Breast epithelium (tissue), 4 donors: ENCODE results near the gene FAS. TPM values are rescaled to one million over a fixed set of nuclear protein-coding genes. Genes with fewer than 3 reads are reported as not detected.
"Not testable (repeated sequence)": the region's sequence is repeated elsewhere in the genome, so short reads cannot be mapped to it uniquely, and the experiment has no call there.

Experiments used
- DNase-seq, 2 donors: peaks; one replicate each; pipeline ENCODE4 v3.0.0-alpha.2; 2019; ENCODE audit warnings: low spot score in 2 of 2
- H3K27ac ChIP-seq, 2 donors: fragments of 200-600 bp; sonication (generic) in 1 of 2; one replicate each; pipeline ENCODE4 v1.5.1; 2016 to 2019; ENCODE audit warnings: mild to moderate bottlenecking in 1 of 2
- H3K27me3 ChIP-seq, 2 donors: fragments of 200-600 bp; sonication (generic) in 1 of 2; one replicate each; pipeline versions ENCODE4 v1.5.1 to v1.6.0; 2017 to 2019; ENCODE audit warnings: control low read depth in 1 of 2, mild to moderate bottlenecking in 1 of 2
- H3K36me3 ChIP-seq: fragments of 200-600 bp; one replicate; pipeline ENCODE4 v1.5.1; 2019
- H3K4me1 ChIP-seq, 2 donors: fragments of 200-600 bp; sonication (generic); one replicate each; pipeline ENCODE4 v1.5.1; 2016 to 2019; ENCODE audit warnings: control low read depth in 1 of 2
- H3K4me3 ChIP-seq, 3 donors: fragments of 200-600 bp; sonication (generic); 1 replicate in 2 of 3; 2 replicates in 1 of 3; pipeline ENCODE4 v1.5.1; 2016 to 2019; ENCODE audit warnings: mild to moderate bottlenecking in 3 of 3, moderate library complexity in 2 of 3
- H3K9me3 ChIP-seq, 2 donors: fragments of 200-600 bp; sonication (generic) in 1 of 2; one replicate each; pipeline ENCODE4 v1.5.1; 2016 to 2019; ENCODE audit warnings: control low read depth in 1 of 2
- POLR2A ChIP-seq: fragments of 450-650 bp; IDR thresholded peaks from one replicate; pipeline ENCODE4 v1.6.1; 2016; ENCODE audit warnings: antibody characterized with exemption, mild to moderate bottlenecking, moderate library complexity
- POLR2AphosphoS5 ChIP-seq, 3 donors: sonication (generic); formaldehyde crosslinking; IDR thresholded peaks; one replicate each; pipeline ENCODE4 v1.6.1; 2017; ENCODE audit warnings: antibody characterized with exemption in 3 of 3
- intact Hi-C: fragments of 100-400 bp; cut with DNase I; formaldehyde crosslinking; loops from one replicate; pipeline ENCODE4 v1.15.1; 2023; ENCODE audit warnings: low total_unique reads
- total RNA-seq, 3 donors: library from RNA; depleted of rRNA; stranded (reverse); fragments of >200 nt; gene quantifications; one replicate each; pipeline ENCODE4 v1.1.0, GENCODE V29; 2016
- TF ChIP-seq, protein P1 (sequence below), 3 donors: fragments of 450-650 bp; IDR thresholded peaks; one replicate each; pipeline ENCODE4 v1.5.1; 2016 to 2017; ENCODE audit warnings: antibody characterized with exemption in 3 of 3, mild to moderate bottlenecking in 3 of 3, moderate library complexity in 3 of 3

The FAS gene
- total RNA-seq, 3 donors from 2014 or later, result 26.9 to 51.5 (median 47.3) TPM

DNA sequence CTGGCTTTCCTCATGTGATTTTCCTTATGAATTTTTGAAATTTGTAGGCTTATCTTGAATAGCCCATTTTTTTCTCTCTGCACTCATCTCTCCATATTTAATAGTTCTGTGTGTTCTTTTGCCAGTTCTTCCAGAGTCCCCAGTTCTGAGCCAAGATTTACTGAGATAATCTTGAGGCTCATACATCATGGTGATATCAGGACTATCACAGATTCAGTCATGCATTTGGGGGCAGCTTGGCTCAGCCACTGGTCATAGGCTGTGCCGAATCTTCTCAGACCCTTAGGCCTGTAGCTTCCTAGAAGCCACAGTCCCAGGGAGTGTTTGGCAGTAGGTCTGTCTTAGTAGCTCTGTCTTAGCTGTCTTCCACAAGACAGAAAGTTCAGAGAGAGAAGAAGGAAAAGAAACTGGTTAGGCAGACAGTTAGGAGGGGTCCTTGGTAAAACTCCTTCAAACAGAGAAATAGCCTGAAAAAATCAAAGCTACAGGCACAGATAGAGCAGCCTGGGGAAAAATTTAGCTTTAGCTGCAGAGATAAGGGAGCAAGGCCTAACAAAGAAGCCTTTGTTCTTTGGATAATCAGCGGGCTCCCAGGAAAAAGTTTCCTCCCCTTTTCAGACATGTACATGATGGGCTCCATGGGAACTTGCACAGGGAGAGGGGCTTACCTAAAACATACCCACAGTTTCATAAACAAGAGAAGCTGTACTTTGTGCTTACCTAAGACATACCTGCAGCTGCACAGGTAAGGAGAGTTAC, 29.1 kb downstream of the FAS start:
- TF ChIP-seq, protein P1, sequence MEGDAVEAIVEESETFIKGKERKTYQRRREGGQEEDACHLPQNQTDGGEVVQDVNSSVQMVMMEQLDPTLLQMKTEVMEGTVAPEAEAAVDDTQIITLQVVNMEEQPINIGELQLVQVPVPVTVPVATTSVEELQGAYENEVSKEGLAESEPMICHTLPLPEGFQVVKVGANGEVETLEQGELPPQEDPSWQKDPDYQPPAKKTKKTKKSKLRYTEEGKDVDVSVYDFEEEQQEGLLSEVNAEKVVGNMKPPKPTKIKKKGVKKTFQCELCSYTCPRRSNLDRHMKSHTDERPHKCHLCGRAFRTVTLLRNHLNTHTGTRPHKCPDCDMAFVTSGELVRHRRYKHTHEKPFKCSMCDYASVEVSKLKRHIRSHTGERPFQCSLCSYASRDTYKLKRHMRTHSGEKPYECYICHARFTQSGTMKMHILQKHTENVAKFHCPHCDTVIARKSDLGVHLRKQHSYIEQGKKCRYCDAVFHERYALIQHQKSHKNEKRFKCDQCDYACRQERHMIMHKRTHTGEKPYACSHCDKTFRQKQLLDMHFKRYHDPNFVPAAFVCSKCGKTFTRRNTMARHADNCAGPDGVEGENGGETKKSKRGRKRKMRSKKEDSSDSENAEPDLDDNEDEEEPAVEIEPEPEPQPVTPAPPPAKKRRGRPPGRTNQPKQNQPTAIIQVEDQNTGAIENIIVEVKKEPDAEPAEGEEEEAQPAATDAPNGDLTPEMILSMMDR (IDR thresholded peaks at IDR 0.05), result no peak
- TF ChIP-seq POLR2AphosphoS5 (IDR thresholded peaks at IDR 0.05) (no peak), POLR2A (no peak)
- intact Hi-C loops, result loop anchor here (10.0 kb wide), 1 partner anchor 1995 kb away; the partner anchor contains the start of gene FAM25A
- Histone ChIP-seq H3K4me1 (no peaks in the 10 kb centered on the region), H3K36me3 (no peaks in the 10 kb centered on the region), H3K27me3 (no peaks in the 10 kb centered on the region), H3K9me3 (peaks cover 0 to 8% of the 10 kb centered on the region in 2 donors), H3K27ac (no peak overlapping the region), H3K4me3 (no peak overlapping the region)
- DNase-seq, result no peak

DNA sequence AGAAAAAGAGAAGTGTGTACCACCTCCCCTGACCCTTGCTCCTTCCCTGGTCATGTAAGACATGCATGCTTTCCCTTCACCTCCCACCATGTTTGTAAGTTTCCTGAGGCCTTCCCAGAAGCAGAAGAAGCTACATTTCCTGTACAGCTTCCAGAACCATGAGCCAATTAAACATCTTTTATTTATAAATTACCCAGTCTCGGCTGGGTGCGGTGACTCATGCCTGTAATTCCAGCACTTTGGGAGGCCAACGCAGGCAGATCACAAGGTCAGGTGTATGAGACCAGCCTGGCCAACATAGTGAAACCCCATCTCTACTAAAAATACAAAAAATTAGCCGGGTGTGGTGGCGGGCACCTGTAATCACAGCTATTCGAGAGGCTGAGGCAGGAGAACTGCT, 30.9 kb downstream of the FAS start:
- H3K27me3 ChIP-seq, H3K4me1 ChIP-seq, H3K4me3 ChIP-seq, DNase-seq, H3K36me3 ChIP-seq, H3K27ac ChIP-seq, intact Hi-C loops, H3K9me3 ChIP-seq: not testable (repeated sequence)

DNA sequence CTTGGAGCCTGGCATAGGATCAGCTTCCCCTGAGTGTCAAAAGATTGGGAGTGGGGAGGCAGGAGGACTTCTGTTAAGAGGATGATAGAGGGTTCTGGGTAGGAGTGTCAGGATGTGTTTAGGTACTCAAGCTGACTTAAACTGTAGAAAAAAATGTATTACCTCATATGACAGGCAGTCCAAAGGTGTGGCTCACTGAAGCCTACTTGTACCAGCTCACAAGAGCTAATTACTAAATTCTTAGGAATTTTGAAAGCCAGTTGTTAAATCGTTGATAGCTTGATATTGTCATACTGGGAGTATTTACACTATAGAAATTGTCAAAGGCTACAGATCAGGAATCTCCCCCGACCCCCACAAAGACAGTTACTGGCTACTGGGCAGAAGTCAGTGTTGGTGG, 32.1 kb downstream of the FAS start:
- H3K27ac ChIP-seq, result no peak overlapping the region
- H3K27me3 ChIP-seq, result no peaks in the 10 kb centered on the region
- H3K4me3 ChIP-seq, result no peak overlapping the region
- H3K4me1 ChIP-seq, result no peaks in the 10 kb centered on the region
- intact Hi-C loops, result no loop called here
- H3K36me3 ChIP-seq, result no peaks in the 10 kb centered on the region
- TF ChIP-seq POLR2AphosphoS5 (IDR thresholded peaks at IDR 0.05) (no peak), POLR2A (no peak)
- TF ChIP-seq, protein P1 (IDR thresholded peaks at IDR 0.05), result no peak
- no peak for DNase-seq
- peaks cover 0 to 8% of the 10 kb centered on the region in 2 donors for H3K9me3 ChIP-seq

DNA sequence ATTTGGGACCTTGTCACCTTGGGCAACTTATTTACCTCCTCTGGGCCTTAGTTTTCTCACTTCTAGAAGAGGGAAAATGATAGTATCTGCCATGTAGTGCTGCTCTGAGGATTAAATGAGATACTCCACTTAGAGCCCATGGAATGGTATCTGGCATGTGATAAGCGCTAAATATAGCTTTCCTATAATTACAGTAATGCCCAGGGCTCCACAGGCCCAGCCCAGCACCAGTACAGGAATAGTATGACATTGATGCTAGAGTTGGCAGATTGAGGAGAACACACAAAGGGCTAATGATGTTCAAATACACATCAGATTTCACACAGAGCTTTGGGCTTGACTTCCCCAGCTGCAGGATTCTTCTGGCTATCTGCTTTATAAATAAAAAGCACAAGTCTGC, 34.9 kb downstream of the FAS start:
- Histone ChIP-seq H3K4me1 (no peaks in the 10 kb centered on the region), H3K36me3 (no peaks in the 10 kb centered on the region), H3K27ac (no peak overlapping the region), H3K9me3 (peaks cover 0 to 2% of the 10 kb centered on the region in 2 donors), H3K4me3 (no peak overlapping the region), H3K27me3 (no peaks in the 10 kb centered on the region)
- intact Hi-C loops, result no loop called here
- DNase-seq, result no peak
- TF ChIP-seq, protein P1 (IDR thresholded peaks at IDR 0.05), result no peak
- TF ChIP-seq POLR2AphosphoS5 (IDR thresholded peaks at IDR 0.05), result no peak

DNA sequence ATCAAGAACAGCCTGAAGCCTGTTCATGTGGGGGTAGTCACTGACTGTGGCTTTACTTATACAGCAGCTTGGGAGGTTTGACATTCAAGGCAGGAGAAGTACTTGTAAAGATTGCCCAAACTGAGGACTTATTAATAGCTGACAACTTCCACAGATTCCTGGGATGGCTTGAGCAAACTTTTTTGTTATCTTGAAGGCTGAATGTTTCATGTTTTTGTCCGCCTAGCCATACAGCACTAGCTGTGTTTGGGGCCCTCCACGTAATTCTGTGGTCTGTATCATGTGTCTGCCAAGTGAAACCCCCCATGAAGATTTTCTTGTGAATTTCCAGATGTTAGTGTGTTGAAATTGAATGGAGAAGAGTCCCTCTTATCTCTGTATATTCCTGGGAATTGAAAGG, 38.6 kb downstream of the FAS start:
- Histone ChIP-seq H3K9me3 (no peaks in the 10 kb centered on the region), H3K36me3 (no peaks in the 10 kb centered on the region), H3K4me3 (no peak overlapping the region), H3K4me1 (peaks cover 0 to 10% of the 10 kb centered on the region in 2 donors), H3K27me3 (no peaks in the 10 kb centered on the region), H3K27ac (peak overlapping the region in 1 of 2 donors; percentile 27)
- no peak for DNase-seq
- TF ChIP-seq POLR2AphosphoS5 (IDR thresholded peaks at IDR 0.05) (no peak), POLR2A (no peak)
- TF ChIP-seq, protein P1 (IDR thresholded peaks at IDR 0.05), result no peak
- intact Hi-C loops, result no loop called here
